ENCODE measurements around the gene ADGRB3.

GRCh38 chr6:68711386-68712000, 76.4 kb downstream of the ADGRB3 start:
- no peak for TF ChIP-seq CTCF (IDR thresholded peaks at IDR 0.05; ENCODE audit: low read length)
- no peak for TF ChIP-seq EZH2 (optimal IDR thresholded peaks at IDR 0.05; ENCODE audit: low read depth, low read length)
